Head of caudate nucleus (tissue), 42 donors: ENCODE measurements around the gene LRP8.
A peak's percentile ranks its signal among the peaks of the same experiment; 100 is the strongest.

Source experiments
- DNase-seq, 42 donors: peaks; one replicate each; pipeline versions ENCODE4 v3.0.0 to v3.0.0-alpha.2; 2020 to 2021; ENCODE audit warnings: mixed read lengths in 7 of 42
- intact Hi-C: fragments of 100-400 bp; cut with DNase I; formaldehyde crosslinking; loops from one replicate; pipeline ENCODE4 v1.15.0; 2022

Gene LRP8

DNA sequence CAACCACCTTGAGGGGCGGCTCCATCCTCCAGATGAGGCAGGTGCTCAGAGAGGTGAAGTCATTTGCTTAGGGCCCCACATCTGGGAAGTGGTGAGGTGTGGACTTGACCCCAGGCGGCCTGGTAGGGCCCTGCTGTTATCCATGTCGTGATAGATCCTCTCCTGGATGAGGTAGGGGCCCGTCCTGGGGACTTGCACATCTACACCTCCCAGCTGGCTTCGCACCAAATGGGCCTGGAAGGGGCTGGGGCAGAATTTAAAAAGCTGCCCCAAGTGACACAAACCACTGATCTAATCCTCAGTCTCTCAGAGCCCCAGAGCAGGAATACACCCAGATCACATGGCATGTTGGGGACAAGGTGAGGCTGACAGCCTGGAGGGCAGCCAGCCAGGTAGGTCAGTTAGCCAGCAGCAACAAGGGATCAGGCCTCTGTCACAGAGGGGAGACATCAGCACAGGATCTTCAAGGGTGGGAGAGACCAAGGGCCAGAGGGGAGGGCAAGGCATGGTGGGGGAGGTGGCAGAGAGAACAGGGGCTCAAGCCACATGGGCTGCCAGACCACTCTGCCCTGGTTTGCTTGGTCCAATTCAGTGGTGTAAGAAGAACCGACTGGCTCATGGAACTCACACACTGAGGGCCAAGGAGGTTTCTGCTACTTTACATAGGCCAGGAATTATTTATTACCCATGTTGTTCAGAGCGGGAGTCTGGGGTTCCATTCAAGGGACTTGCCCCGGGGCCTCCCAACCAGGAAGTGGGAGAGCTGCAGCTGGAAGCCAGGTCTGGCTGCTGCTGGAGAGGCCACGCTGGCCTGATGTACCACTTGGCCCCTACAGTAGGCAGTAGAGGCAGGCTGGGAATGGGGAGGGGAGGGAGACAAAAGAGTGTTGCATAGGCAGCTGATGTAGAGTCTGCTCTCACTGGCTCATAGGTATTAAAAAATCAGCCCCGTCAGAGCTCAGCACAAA lies 12.1 kb downstream of the LRP8 start:
- intact Hi-C loops, result no loop called here
- DNase-seq, result no peak

GRCh38 chr1:53315046-53315445 lies 12.8 kb downstream of the LRP8 start:
- intact Hi-C loops, result no loop called here
- no peak for DNase-seq

GRCh38 chr1:53314606-53315005 lies 13.3 kb downstream of the LRP8 start:
- intact Hi-C loops, result no loop called here
- no peak for DNase-seq

- intact Hi-C loops, result no loop called here
- no peak for DNase-seq
Measured at GRCh38 chr1:53314096-53314495, 13.8 kb downstream of the LRP8 start.

- intact Hi-C loops, result no loop called here
- no peak for DNase-seq
Measured at GRCh38 chr1:53313556-53313955, 14.3 kb downstream of the LRP8 start.

DNA sequence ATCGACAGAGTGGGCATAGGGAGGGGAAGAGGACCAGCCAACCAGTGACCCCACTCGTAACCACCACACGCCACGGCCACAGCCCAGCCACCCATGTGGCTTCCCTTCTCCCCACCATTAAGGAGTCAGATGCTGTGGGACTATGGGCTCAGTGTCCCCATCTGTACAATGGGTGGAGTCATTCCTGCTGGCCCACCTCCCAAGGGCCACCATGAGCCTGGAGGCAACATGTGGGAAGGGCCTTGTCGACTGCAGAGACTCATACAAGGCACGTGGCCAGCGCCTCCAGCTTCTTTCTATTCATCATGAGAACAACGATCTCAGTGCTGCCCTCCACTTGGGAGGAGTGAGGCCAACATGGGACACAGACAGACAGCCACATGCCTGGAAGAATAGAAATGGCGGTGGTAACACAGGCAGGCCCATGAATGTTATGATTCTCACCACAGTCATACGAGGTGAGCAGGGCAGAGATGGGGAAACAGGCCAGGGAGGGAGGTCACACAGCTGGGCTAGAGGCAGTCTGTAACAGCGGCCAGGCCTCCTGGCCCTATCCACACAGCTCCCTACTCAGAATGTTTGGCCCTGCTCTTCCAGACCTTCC lies 16.1 kb downstream of the LRP8 start:
- intact Hi-C loops, result no loop called here
- no peak for DNase-seq

GRCh38 chr1:53310847-53311681 lies 16.8 kb downstream of the LRP8 start:
- no peak for DNase-seq
- intact Hi-C loops, result no loop called here

DNA sequence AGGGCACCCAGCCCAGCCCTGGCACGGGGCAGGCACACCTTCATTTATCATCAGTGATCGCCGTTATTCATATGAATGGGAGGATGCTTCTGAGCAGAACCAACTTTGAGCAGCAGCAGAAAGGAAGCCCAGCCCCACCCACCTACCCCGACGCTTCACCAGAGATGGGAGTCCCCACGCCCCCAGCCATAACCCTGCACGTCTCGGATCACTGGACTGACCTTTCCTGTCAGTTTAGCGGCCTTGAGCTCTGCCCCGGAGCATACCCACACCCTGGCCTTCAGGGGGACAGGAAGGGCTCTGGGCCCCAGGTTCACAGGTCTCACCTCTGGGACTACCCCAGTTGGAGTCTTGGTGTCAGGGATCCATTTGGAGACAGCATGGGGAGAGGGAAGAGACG lies 18.1 kb downstream of the LRP8 start:
- DNase-seq, result no peak
- intact Hi-C loops, result no loop called here

DNA sequence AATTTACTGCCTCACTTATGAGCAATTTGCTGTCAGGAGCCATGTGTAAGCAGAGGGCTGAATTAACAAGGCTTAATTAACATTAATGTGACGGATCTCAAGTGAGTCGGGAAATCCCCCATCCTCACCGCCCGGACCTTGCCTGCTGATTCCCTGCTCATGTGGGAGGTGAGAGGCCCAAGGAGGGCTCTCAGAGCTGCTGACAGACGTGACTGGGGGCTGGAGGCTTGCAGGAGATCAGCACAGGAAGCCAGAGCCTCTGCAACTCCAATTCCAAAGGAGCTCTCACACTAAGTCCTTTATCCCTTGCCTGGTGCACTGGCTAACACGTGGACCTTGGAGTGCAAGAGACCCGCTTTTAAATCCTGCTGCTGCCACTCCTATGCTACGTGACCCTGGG lies 19.4 kb downstream of the LRP8 start:
- no peak for DNase-seq
- intact Hi-C loops, result no loop called here

GRCh38 chr1:53307037-53307436 lies 20.8 kb downstream of the LRP8 start:
- intact Hi-C loops, result no loop called here
- DNase-seq, result no peak

DNA sequence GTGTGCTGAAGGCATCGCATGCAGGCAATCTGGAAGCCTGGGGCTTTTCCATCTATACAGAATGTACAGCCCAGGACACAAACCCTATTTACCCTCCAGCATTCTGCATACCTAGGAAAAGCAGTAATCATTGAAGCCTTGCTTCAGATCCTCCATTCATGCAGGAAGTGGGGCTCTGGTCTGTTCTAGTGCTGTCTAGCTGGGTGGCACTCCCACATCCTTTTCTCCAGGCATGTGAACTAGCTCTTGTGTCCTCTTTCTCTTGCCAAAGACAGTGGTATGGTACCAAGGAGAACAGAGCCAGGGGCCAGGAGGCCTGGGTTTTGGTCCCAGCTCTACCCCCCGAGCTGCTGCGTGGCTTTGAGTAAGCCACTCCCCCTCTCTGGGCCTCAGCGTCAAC lies 21.7 kb downstream of the LRP8 start:
- DNase-seq, result no peak
- intact Hi-C loops, result no loop called here

DNA sequence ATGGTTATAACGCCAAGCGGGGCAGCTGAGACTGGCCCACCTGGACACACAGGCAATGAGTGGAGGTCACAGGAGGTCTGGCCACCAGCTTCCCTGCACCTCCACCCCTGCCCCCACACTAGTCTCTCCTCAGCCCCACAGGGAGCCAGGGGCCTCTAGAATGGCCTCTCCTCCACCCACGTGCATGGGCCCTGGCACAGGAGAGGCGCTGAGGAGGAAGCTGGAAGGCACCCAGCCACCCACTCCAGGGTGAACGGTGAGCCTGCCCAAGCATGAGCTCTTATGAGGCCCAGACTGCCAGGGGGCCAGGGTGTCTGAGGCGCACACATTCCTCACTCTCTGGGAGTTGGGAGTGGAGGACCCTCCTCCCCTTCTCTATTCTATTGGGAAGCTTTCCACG lies 22.2 kb downstream of the LRP8 start:
- DNase-seq, result peak in 5 of 42 donors; percentile 26 to 51 (median 42)
- intact Hi-C loops, result no loop called here

DNA sequence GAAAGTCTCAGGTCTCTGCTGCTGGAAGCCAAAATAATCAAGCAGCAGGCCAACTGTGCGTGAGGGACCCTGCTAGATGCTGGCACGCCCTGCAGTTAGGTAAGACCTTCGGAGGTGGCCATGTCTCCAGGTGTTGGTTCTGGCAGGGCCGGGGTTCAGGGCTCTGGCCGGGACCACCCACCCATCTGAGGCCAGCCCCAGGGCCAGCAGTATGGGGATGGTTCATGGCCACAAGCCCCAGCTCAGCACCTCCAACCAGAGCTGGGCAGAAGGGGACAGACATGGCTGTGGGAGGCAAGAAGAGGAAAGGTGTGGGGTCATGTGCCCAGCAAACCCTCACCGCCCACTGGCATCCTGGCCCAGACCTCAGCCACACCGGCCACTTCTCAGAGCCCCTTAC lies 23.3 kb downstream of the LRP8 start:
- DNase-seq, result no peak
- intact Hi-C loops, result no loop called here

DNA sequence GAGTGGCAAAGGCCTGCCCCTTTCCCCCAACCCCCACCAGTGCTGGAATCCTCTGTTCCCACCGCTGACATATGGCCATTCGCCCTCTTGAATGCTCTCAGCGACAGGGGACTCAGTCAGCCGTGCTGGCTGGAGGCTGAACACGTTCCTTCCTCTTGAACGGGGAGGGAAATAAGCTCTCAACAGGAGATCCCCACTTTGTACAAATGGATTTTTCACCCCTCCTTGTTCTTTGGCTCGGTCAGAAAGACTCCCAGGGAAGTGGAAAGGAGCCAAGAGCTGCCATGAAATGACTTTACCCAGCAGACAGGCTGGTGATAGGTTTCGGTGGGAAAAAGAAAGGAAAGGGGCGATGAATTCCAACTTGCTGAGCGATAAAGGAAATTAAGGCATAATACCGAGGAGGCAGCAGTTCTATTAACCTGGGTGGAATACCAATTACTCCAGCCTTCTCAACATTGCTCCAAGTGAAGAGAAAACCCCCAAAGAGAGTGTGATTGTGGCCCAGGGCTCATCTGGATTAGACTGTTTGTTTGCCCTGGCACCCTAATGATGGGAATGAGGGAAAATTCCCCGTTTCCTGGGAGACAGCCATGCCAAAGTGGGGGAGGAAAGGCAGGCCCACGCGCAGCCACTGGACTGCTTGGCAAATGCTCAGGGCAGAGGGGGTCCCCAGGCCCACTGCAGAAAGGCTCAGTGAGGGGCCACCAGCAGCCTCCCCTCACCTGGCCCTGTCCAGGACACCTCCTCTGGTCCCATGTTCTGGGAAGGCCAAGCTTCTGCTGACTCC lies 23.9 kb downstream of the LRP8 start:
- intact Hi-C loops, result no loop called here

GRCh38 chr1:53303243-53303642 lies 24.6 kb downstream of the LRP8 start:
- no peak for DNase-seq
- intact Hi-C loops, result no loop called here

More for the DNA sequence above, 23.9 kb downstream of the LRP8 start:
- DNase-seq, result peak in 1 of 42 donors; percentile 41

DNA sequence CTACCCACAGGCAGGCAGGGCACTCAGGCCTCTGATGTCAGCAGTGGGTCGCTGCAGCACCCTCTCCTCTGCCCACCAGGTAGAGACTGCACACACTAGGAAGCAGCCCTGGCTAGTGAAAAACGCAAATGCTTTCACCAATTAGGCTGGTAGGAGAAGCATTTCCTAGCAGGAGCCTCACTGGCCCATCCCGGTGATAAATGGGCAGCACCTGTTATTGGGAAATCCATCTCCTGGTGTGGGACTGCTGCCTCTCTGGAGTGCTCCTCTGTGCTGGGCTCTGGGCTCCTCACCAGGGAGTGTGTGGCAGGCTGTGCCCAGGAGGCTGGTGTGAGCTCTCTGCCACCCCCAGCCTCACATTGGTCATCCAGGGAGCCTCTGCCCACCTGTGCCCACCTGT lies 28.6 kb downstream of the LRP8 start:
- intact Hi-C loops, result no loop called here
- DNase-seq, result no peak

GRCh38 chr1:53298045-53298637 lies 29.7 kb downstream of the LRP8 start:
- no peak for DNase-seq
- intact Hi-C loops, result no loop called here

DNA sequence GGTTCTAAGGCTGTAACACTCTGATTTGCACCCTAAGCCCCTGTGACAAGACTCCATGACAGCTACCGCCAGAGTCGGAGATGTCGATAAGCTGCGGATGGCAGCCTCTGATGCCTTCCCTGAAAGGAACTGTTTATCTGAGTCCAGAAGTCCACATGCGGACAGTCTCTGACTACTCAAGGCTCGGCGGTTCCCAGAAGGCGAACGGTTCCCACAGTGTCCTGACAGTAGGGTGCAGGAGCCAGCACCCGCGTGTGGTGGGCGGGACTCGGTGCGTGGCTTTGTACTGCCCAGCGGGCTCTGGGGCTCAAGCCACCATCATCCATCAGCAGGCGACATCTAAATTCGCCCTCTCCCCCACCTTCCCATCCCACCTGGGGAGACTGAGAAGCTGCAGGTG lies 30.7 kb downstream of the LRP8 start:
- intact Hi-C loops, result no loop called here
- DNase-seq, result no peak
